Measurements from ENCODE around the gene VSNL1. TPM values are rescaled to one million over a fixed set of nuclear protein-coding genes. Genes with fewer than 3 reads are reported as not detected.

VSNL1 gene
- total and polyA plus RNA-seq, 2 donors (not counting 1 experiment from before 2014, with no cell fraction given): not detected

- no peak overlapping the region for H3K9ac ChIP-seq (ENCODE audit: low read length)
- ChIA-PET CTCF (no interaction called here), POLR2A (no interaction called here)
- H3K4me3 ChIP-seq (ENCODE audit: control extremely low read depth in 1 of 5, extremely low read depth in 1 of 5, insufficient read depth in 1 of 5, low read depth in 2 of 5, low read length in 4 of 5): no peak overlapping the region
- Mint-ChIP-seq H3K9me3 (ENCODE audit: insufficient read depth) (no peaks in the 10 kb centered on the region), H3K4me3 (no peak overlapping the region), H3K4me1 (no peaks in the 10 kb centered on the region), H3K27ac (no peak overlapping the region), H3K27me3 (peaks cover 28% of the 10 kb centered on the region)
- TF ChIP-seq EZH2 (IDR thresholded peaks at IDR 0.05; ENCODE audit: borderline replicate concordance, insufficient read depth, low read depth, low read length, poor library complexity, severe bottlenecking): no peak
- no peak for TF ChIP-seq CTCF (IDR thresholded peaks at IDR 0.05)
- H3K4me2 ChIP-seq (replicated peaks; ENCODE audit: low read depth, low read length, poor library complexity, severe bottlenecking): no peak overlapping the region
- H3K27ac ChIP-seq (ENCODE audit: low read length in 2 of 2): no peak overlapping the region
- H3K4me1 ChIP-seq (ENCODE audit: control insufficient read depth in 2 of 2, insufficient read depth in 2 of 2, low read length in 2 of 2): no peaks in the 10 kb centered on the region
- DNase-seq (no peak), ATAC-seq (ENCODE audit: low read depth) (no peak)
- no CpG with 5 or more reads among the region's 4 CpGs for WGBS (ENCODE audit: insufficient coverage)
- H3K27me3 ChIP-seq (replicated peaks in 1 of 4; ENCODE audit: control extremely low read depth in 1 of 4, control insufficient read depth in 3 of 4, insufficient read depth in 4 of 4, low read length in 3 of 4): peaks cover 0 to 5% (median 1%) of the 10 kb centered on the region in 4 experiments
- no peaks in the 10 kb centered on the region for H4K20me1 ChIP-seq (ENCODE audit: control insufficient read depth, insufficient read depth, low read length, poor library complexity, severe bottlenecking)
- no peak overlapping the region for H2AFZ ChIP-seq (ENCODE audit: insufficient read depth, low read depth, low read length, poor library complexity, severe bottlenecking)
- no peaks in the 10 kb centered on the region for H3K9me3 ChIP-seq (ENCODE audit: control extremely low read depth in 1 of 3, control insufficient read depth in 2 of 3, insufficient read depth in 1 of 3, low read length in 2 of 3)
- no peaks in the 10 kb centered on the region for H3K36me3 ChIP-seq (replicated peaks in 1 of 2; ENCODE audit: control extremely low read depth in 1 of 2, control insufficient read depth in 1 of 2, extremely low read depth in 1 of 2, insufficient read depth in 2 of 2, low read length in 1 of 2)
- H3K79me2 ChIP-seq (ENCODE audit: control insufficient read depth, insufficient read depth, low read length): no peaks in the 10 kb centered on the region
- intact Hi-C loops (cut with micrococcal nuclease): no loop called here
Observed at GRCh38 chr2:17605696-17606095, 65.2 kb downstream of the VSNL1 start.

GRCh38 chr2:17606851-17607250 lies 66.4 kb downstream of the VSNL1 start:
- POLR2A ChIA-PET: no interaction called here
- H3K27ac Mint-ChIP-seq: no peak overlapping the region
- H3K27me3 ChIP-seq (replicated peaks in 1 of 4; ENCODE audit: control extremely low read depth in 1 of 4, control insufficient read depth in 3 of 4, insufficient read depth in 4 of 4, low read length in 3 of 4): peaks cover 0 to 5% (median 1%) of the 10 kb centered on the region in 4 experiments
- no peak overlapping the region for H2AFZ ChIP-seq (ENCODE audit: insufficient read depth, low read depth, low read length, poor library complexity, severe bottlenecking)
- no peaks in the 10 kb centered on the region for H3K9me3 ChIP-seq (ENCODE audit: control extremely low read depth in 1 of 3, control insufficient read depth in 2 of 3, insufficient read depth in 1 of 3, low read length in 2 of 3)
- no peak for ATAC-seq (ENCODE audit: low read depth)
- H3K4me3 Mint-ChIP-seq: no peak overlapping the region
- H3K9me3 Mint-ChIP-seq (ENCODE audit: insufficient read depth): no peaks in the 10 kb centered on the region
- no peak overlapping the region for H3K4me3 ChIP-seq (ENCODE audit: control extremely low read depth in 1 of 5, extremely low read depth in 1 of 5, insufficient read depth in 1 of 5, low read depth in 2 of 5, low read length in 4 of 5)
- no peaks in the 10 kb centered on the region for H3K79me2 ChIP-seq (ENCODE audit: control insufficient read depth, insufficient read depth, low read length)
- H3K27ac ChIP-seq (ENCODE audit: low read length in 2 of 2): no peak overlapping the region
- H3K27me3 Mint-ChIP-seq: peaks cover 33% of the 10 kb centered on the region
- no peaks in the 10 kb centered on the region for H3K4me1 ChIP-seq (ENCODE audit: control insufficient read depth in 2 of 2, insufficient read depth in 2 of 2, low read length in 2 of 2)
- WGBS (ENCODE audit: insufficient coverage): 75% methylated on average over 1 of the region's 2 CpGs
- H3K4me2 ChIP-seq (replicated peaks; ENCODE audit: low read depth, low read length, poor library complexity, severe bottlenecking): no peak overlapping the region
- intact Hi-C loops (cut with micrococcal nuclease): no loop called here
- H3K4me1 Mint-ChIP-seq: no peaks in the 10 kb centered on the region
- H3K9ac ChIP-seq (ENCODE audit: low read length): no peak overlapping the region
- CTCF ChIA-PET: interaction anchor here (1.3 kb wide), 1 partner anchor 39 kb away, joined by 3 read pairs; no protein-coding TSS in a partner anchor
- TF ChIP-seq CTCF (IDR thresholded peaks at IDR 0.05): no peak
- TF ChIP-seq EZH2 (IDR thresholded peaks at IDR 0.05; ENCODE audit: borderline replicate concordance, insufficient read depth, low read depth, low read length, poor library complexity, severe bottlenecking): no peak
- H3K36me3 ChIP-seq (replicated peaks in 1 of 2; ENCODE audit: control extremely low read depth in 1 of 2, control insufficient read depth in 1 of 2, extremely low read depth in 1 of 2, insufficient read depth in 2 of 2, low read length in 1 of 2): no peaks in the 10 kb centered on the region
- DNase-seq: no peak
- no peaks in the 10 kb centered on the region for H4K20me1 ChIP-seq (ENCODE audit: control insufficient read depth, insufficient read depth, low read length, poor library complexity, severe bottlenecking)

Measured in B cell (primary cell).